Thoracic aorta (tissue), 2 donors: ENCODE results near the gene ASB10. TPM values are rescaled to one million over a fixed set of nuclear protein-coding genes. Genes with fewer than 3 reads are reported as not detected.

Experiments
- ATAC-seq: fragments of 150-250 bp; one replicate; pipeline ENCODE4 v1.8.0; 2017; ENCODE audit warnings: low read depth; ENCODE audit not compliant: insufficient number of reproducible peaks, low FRiP score
- DNase-seq: peaks from one replicate; pipeline ENCODE4 v3.0.0-alpha.2; 2020; ENCODE audit warnings: low spot score
- H3K27ac ChIP-seq, 2 donors: fragments of 200-600 bp; sonication (generic); 1 replicate in 1 of 2; 2 replicates in 1 of 2; pipeline ENCODE4 v1.5.1; 2016; ENCODE audit warnings: mild to moderate bottlenecking in 2 of 2, moderate library complexity in 2 of 2
- H3K27me3 ChIP-seq: fragments of 200-600 bp; sonication (generic); replicated peaks from 2 replicates; pipeline ENCODE4 v1.6.0; 2016; ENCODE audit warnings: mild to moderate bottlenecking; ENCODE audit not compliant: insufficient read depth
- H3K36me3 ChIP-seq: fragments of 200-600 bp; sonication (generic); one replicate; pipeline ENCODE4 v1.5.1; 2016
- H3K4me1 ChIP-seq, 2 donors: fragments of 200-600 bp; sonication (generic); 1 replicate in 1 of 2; 2 replicates in 1 of 2; pipeline versions ENCODE4 v1.5.1 to v1.6.0; 2016; ENCODE audit warnings: low read depth in 2 of 2, mild to moderate bottlenecking in 1 of 2; ENCODE audit not compliant: control insufficient read depth in 1 of 2
- H3K4me3 ChIP-seq: fragments of 200-600 bp; sonication (generic); 2 replicates; pipeline ENCODE4 v1.5.1; 2016; ENCODE audit warnings: mild to moderate bottlenecking
- H3K9me3 ChIP-seq: fragments of 200-600 bp; sonication (generic); 2 replicates; pipeline ENCODE4 v1.5.1; 2016
- CTCF ChIP-seq: fragments of 200-600 bp; sonication (generic); IDR thresholded peaks from one replicate; pipeline ENCODE4 v1.5.1; 2019; ENCODE audit warnings: antibody characterized with exemption
- total RNA-seq, 2 donors: library from RNA; depleted of rRNA; stranded (reverse); fragments of >200 nt; gene quantifications; one replicate each; pipeline versions ENCODE4 v1.1.0 to v1.2.3, GENCODE V29; 2016

ASB10 gene
- total RNA-seq, 2 donors from 2014 or later: not detected

- TF ChIP-seq CTCF: no peak
- Histone ChIP-seq H3K27ac (peak within 1 kb of the TSS; percentile 71 to 85), H3K4me1 (peaks cover 17 to 30% of the 10 kb centered on the region in 2 donors), H3K36me3 (peaks cover 27% of the 10 kb centered on the region), H3K9me3 (no peaks in the 10 kb centered on the region), H3K27me3 (no peaks in the 10 kb centered on the region), H3K4me3 (peak within 1 kb of the TSS; percentile 90)
- DNase-seq: peak; percentile 99
- ATAC-seq: peak; percentile 95
Observed at GRCh38 chr7:151226875-151227782, 40.1 kb upstream of the ASB10 start, which contains the start of gene ABCF2. Gene ABCF2, minus strand, starts transcription at chr7:151227205. Its CDS starts 747 bp downstream, at chr7:151226458.

DNA sequence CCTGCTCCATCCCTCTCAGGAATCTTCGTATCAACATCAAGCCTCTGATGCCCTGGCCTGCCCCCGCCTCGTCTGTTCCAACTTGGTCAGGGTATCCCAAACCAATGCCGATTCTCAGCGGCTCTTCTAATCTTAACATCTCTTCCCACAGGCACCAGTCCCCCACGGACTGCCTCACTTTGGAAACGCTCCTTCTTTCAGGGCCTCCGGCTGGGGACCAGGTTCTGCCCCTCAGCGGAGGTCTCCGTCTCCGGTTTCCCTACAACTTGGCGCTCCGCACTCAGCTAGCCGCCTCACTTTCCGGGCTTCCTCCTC, 39.5 kb upstream of the ASB10 start:
- Histone ChIP-seq H3K36me3 (peaks cover 32% of the 10 kb centered on the region), H3K9me3 (no peaks in the 10 kb centered on the region), H3K27me3 (no peaks in the 10 kb centered on the region), H3K4me3 (peak overlapping the region; percentile 90), H3K4me1 (peaks cover 17 to 24% of the 10 kb centered on the region in 2 donors), H3K27ac (peak overlapping the region; percentile 59 to 71)
- DNase-seq (no peak), ATAC-seq (peak; percentile 3)
- no peak for TF ChIP-seq CTCF

DNA sequence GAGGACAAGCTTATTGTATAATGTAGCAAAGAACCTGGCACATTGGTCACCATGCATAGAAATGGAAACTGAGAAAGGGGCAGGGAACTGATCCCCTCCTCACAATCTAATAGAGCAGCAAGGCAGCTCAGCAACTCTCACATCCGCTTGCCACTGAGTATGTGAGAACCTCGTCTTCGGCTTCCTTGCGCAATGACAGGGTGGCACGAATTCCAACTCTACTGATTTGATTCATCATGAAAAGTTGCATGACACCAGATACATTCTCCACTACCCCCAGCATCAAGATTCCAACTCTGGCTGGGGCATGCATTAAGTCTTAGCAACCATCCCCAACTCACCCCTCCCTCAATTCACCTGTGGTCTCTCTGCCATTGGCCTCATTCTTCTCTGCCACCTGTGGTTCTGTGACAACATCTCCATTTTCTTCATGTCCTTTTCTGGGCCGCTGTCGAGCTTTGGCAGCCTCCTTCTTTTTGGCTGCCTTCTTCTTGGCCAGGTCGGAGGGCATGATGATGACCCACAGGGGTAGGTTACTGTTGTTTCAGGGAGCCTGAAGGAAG, 39.0 kb upstream of the ASB10 start:
- Histone ChIP-seq H3K27me3 (no peaks in the 10 kb centered on the region), H3K27ac (no peak overlapping the region), H3K9me3 (no peaks in the 10 kb centered on the region), H3K36me3 (peaks cover 34% of the 10 kb centered on the region), H3K4me1 (peaks cover 17 to 22% of the 10 kb centered on the region in 2 donors), H3K4me3 (peak overlapping the region; percentile 90)
- ATAC-seq: no peak
- no peak for DNase-seq
- TF ChIP-seq CTCF: no peak

DNA sequence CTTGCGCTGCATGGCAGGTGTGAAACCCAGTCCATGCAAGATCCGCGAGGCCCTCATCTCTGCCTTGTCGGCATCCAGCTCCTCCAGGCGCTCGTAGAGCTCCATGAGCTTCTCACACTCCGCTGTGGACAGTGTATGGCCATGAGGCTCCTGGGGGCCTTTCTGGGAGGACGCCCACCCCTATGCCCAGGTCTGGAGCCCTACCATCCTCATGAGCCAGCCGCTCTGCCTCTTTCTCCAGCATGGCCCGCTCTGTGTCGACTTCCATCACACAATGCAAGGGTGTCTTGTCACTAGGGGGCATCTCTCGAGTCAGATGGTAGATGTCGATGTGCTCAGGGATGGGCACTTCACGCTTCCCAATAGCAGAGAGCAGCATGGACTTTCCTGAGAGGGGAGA, 36.7 kb upstream of the ASB10 start:
- Histone ChIP-seq H3K27me3 (no peaks in the 10 kb centered on the region), H3K36me3 (peaks cover 52% of the 10 kb centered on the region), H3K27ac (no peak overlapping the region), H3K4me3 (no peak overlapping the region), H3K4me1 (peaks cover 17 to 22% of the 10 kb centered on the region in 2 donors), H3K9me3 (no peaks in the 10 kb centered on the region)
- TF ChIP-seq CTCF: no peak
- DNase-seq (no peak), ATAC-seq (no peak)

GRCh38 chr7:151218170-151218569, 31.1 kb upstream of the ASB10 start:
- DNase-seq (no peak), ATAC-seq (no peak)
- no peaks in the 10 kb centered on the region for H3K9me3 ChIP-seq
- no peak overlapping the region for H3K27ac ChIP-seq
- H3K27me3 ChIP-seq: no peaks in the 10 kb centered on the region
- H3K4me1 ChIP-seq: no peaks in the 10 kb centered on the region
- H3K36me3 ChIP-seq: peaks cover 81% of the 10 kb centered on the region
- no peak overlapping the region for H3K4me3 ChIP-seq
- no peak for TF ChIP-seq CTCF
